ENCODE measurements around the gene KRT6A.

- TF ChIP-seq CTCF (conservative IDR thresholded peaks at IDR 0.05 in 1 of 2, IDR thresholded peaks at IDR 0.05 in 1 of 2; ENCODE audit: low read depth in 1 of 2, low read length in 2 of 2) (no peak), EZH2 (IDR thresholded peaks at IDR 0.05; ENCODE audit: low read length, missing control alignments) (no peak)
These were observed 42.5 kb upstream of the KRT6A start for GRCh38 chr12:52535574-52535973.
